Psoas muscle (tissue), 8 donors: ENCODE data around the gene HOXC10. TPM values are rescaled to one million over a fixed set of nuclear protein-coding genes. Genes with fewer than 3 reads are reported as not detected.

Experiments
- ATAC-seq, 4 donors: fragments of 200-7000 bp; cut with Tn5 transposase; one replicate each; pipeline ENCODE4 v1.9.1; 2020; ENCODE audit warnings: moderate library complexity in 3 of 4, mild to moderate bottlenecking in 2 of 4
- DNase-seq, 2 donors: peaks; one replicate each; pipeline ENCODE4 v3.0.0-alpha.2; 2020
- H3K27ac ChIP-seq: fragments of 200-600 bp; one replicate; pipeline ENCODE4 v1.8.0; 2022
- H3K27me3 ChIP-seq, 3 donors: fragments of 200-600 bp in 1 of 3; one replicate each; pipeline versions ENCODE4 v1.6.1 to v1.8.0; 2013 to 2022; ENCODE audit warnings: low read length in 2 of 3, mild to moderate bottlenecking in 2 of 3, moderate library complexity in 1 of 3; ENCODE audit not compliant: insufficient read depth in 3 of 3
- H3K36me3 ChIP-seq, 2 donors: fragments of 200-600 bp in 1 of 2; one replicate each; pipeline versions ENCODE4 v1.6.1 to v1.8.0; 2013 to 2022; ENCODE audit warnings: low read depth in 1 of 2, mild to moderate bottlenecking in 1 of 2, moderate library complexity in 1 of 2; ENCODE audit not compliant: insufficient read depth in 1 of 2
- H3K4me1 ChIP-seq: fragments of 200-600 bp; one replicate; pipeline ENCODE4 v1.8.0; 2022
- H3K4me3 ChIP-seq: fragments of 200-600 bp; one replicate; pipeline ENCODE4 v1.8.0; 2022; ENCODE audit warnings: mild to moderate bottlenecking
- H3K9me3 ChIP-seq: fragments of 200-600 bp; one replicate; pipeline ENCODE4 v1.8.0; 2022
- CTCF ChIP-seq: fragments of 200-600 bp; IDR thresholded peaks from one replicate; pipeline ENCODE4 v1.8.0; 2022; ENCODE audit warnings: antibody characterized with exemption
- WGBS, 3 donors: extraction: QIAGEN DNeasy Blood & Tissue Kit; methylation state at CpG; one replicate each; pipeline versions ENCODE4 v1.1.6 to v1.1.7; 2013; 5-methylcytosine and 5-hydroxymethylcytosine counted together
- intact Hi-C, 2 donors: fragments of 100-400 bp; cut with DNase I; formaldehyde crosslinking; loops; one replicate each; pipeline versions ENCODE4 v1.11.0 to v1.14.2; 2022
- polyA plus RNA-seq, 3 donors: library from polyadenylated mRNA; stranded (reverse); fragments of 200-250 nt; gene quantifications; one replicate each; pipeline ENCODE4 v1.2.3, GENCODE V29; 2013
- total RNA-seq, 4 donors: library from RNA; stranded (reverse); fragmentation: NEBNext Ultra II Directional in 2 of 4; extraction: Animal tissue kit (Norgen Biotek cat#: 25700) in 2 of 4; gene quantifications; one replicate each; pipeline versions ENCODE4 v1.2.1 to v1.2.4, GENCODE V29; 2021 to 2023
- donor health status: healthy with polysubstance abuse.
- donor health status: DM: no; HTN: no; CAD: no; lungs with moderate emphysema.
- donor health status: Bipolar disorder and iron deficiency.
- donor health status: healthy.
- donor health status: DM: yes; HTN: yes; CAD: no.
- donor health status: DM: no; HTN: no; CAD: no.
- donor health status: DM: no; HTN: no; CAD: no.
- donor health status: DM: yes; HTN: yes; CAD: no.

Gene HOXC10
- total and polyA plus RNA-seq, 7 donors, result 3.0 to 129 (median 62.0) TPM

- ATAC-seq (no peak), DNase-seq (no peak)
- H3K4me3 ChIP-seq, result peak overlapping the region; percentile 78
- no peak for TF ChIP-seq CTCF
- H3K9me3 ChIP-seq, result no peaks in the 10 kb centered on the region
- intact Hi-C loops, result no loop called here
- peaks cover 36% of the 10 kb centered on the region for H3K4me1 ChIP-seq
- H3K27me3 ChIP-seq, result peaks cover 0 to 3% (median 0%) of the 10 kb centered on the region in 3 donors
- 11 to 26% (median 18%) methylated on average over 18 of the region's 18 CpGs for WGBS, 3 donors
- no peaks in the 10 kb centered on the region for H3K36me3 ChIP-seq
- peak overlapping the region; percentile 95 for H3K27ac ChIP-seq
These were observed 8.4 kb downstream of the HOXC10 start for GRCh38 chr12:53993162-53994008.

GRCh38 chr12:53994009-53994263, 9.0 kb downstream of the HOXC10 start:
- no peaks in the 10 kb centered on the region for H3K36me3 ChIP-seq
- peaks cover 0 to 3% (median 0%) of the 10 kb centered on the region in 3 donors for H3K27me3 ChIP-seq
- DNase-seq, result no peak
- peaks cover 35% of the 10 kb centered on the region for H3K4me1 ChIP-seq
- peak overlapping the region; percentile 95 for H3K27ac ChIP-seq
- TF ChIP-seq CTCF, result no peak
- no peaks in the 10 kb centered on the region for H3K9me3 ChIP-seq
- WGBS, 3 donors, result 2 to 3% (median 3%) methylated on average over 16 to 19 of the region's 19 CpGs
- no peak for ATAC-seq
- H3K4me3 ChIP-seq, result peak overlapping the region; percentile 78
- intact Hi-C loops, result no loop called here

GRCh38 chr12:53994264-53995001, 9.5 kb downstream of the HOXC10 start:
- H3K27me3 ChIP-seq, result peaks cover 0 to 3% (median 0%) of the 10 kb centered on the region in 3 donors
- peaks cover 31% of the 10 kb centered on the region for H3K4me1 ChIP-seq
- no peaks in the 10 kb centered on the region for H3K36me3 ChIP-seq
- intact Hi-C loops, result no loop called here
- 1 to 2% (median 1%) methylated on average over 46 to 60 of the region's 60 CpGs for WGBS, 3 donors
- peak overlapping the region; percentile 78 for H3K4me3 ChIP-seq
- peak overlapping the region; percentile 95 for H3K27ac ChIP-seq
- DNase-seq, result no peak
- no peak for TF ChIP-seq CTCF
- peak; percentile 47 to 52 (median 48) for ATAC-seq
- H3K9me3 ChIP-seq, result no peaks in the 10 kb centered on the region

- intact Hi-C loops, result no loop called here
- Histone ChIP-seq H3K27ac (peak overlapping the region; percentile 95), H3K27me3 (peaks cover 0 to 3% (median 0%) of the 10 kb centered on the region in 3 donors), H3K4me3 (peak overlapping the region; percentile 78), H3K4me1 (peaks cover 30% of the 10 kb centered on the region), H3K36me3 (no peaks in the 10 kb centered on the region), H3K9me3 (no peaks in the 10 kb centered on the region)
- peak in 1 of 4 donors; percentile 3 for ATAC-seq
- DNase-seq, result no peak
- no peak for TF ChIP-seq CTCF
- WGBS, 3 donors, result 1 to 2% (median 2%) methylated on average over 17 of the region's 17 CpGs
These were observed 10.0 kb downstream of the HOXC10 start for GRCh38 chr12:53995002-53995377.
